Measurements from ENCODE around the gene CCDC85C. TPM values are rescaled to one million over a fixed set of nuclear protein-coding genes. Genes with fewer than 3 reads are reported as not detected.

The CCDC85C gene
- total and polyA plus RNA-seq, 2 of the 8 experiments (the other 6 are each of a cell fraction or from before 2014, with no cell fraction given): 16.8 to 35.8 TPM

DNA sequence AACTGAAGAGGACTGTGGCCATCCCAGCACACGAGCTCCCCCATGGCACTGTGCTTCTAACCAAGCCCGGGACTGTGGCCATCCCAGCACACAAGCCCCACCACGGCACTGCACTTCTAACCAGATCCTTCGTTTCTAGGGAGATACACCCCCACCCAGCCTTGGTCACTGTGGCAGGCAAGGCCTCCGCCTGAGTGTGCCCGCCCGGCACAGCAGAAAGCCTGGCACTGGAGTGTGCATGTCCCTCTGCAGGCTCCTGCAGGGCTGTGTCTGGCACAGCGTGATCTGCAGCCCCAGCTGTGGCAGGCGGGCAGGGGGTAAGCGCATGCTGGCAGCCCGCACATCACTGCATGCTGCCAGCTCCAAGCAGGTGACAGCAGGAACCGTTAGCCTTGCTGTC lies 49.8 kb downstream of the CCDC85C start:
- H4K8ac ChIP-seq (ENCODE audit: extremely low read depth, insufficient read depth, low read length): peak overlapping the region; percentile 35; the same call in 1 of the 2 replicates
- no peak overlapping the region for H2AFZ ChIP-seq (ENCODE audit: low read length)
- no peak for TF ChIP-seq RBBP5 (IDR thresholded peaks at IDR 0.05; ENCODE audit: borderline replicate concordance, low read depth, low read length)
- no peak for TF ChIP-seq POLR2AphosphoS5 (IDR thresholded peaks at IDR 0.05; ENCODE audit: low read depth, low read length)
- no peak for TF ChIP-seq YY1 (IDR thresholded peaks at IDR 0.05; ENCODE audit: low read depth, low read length)
- no peak for TF ChIP-seq TAF7 (optimal IDR thresholded peaks at IDR 0.05; ENCODE audit: borderline replicate concordance, low read depth, low read length)
- TF ChIP-seq SP4 (IDR thresholded peaks at IDR 0.05; ENCODE audit: low read length): no peak
- no peak for TF ChIP-seq CBX5 (IDR thresholded peaks at IDR 0.05; ENCODE audit: low read depth, low read length)
- no peak for TF ChIP-seq BCL11A (IDR thresholded peaks at IDR 0.05; ENCODE audit: low read depth in 2 of 2, low read length in 2 of 2)
- TF ChIP-seq BRCA1 (IDR thresholded peaks at IDR 0.05; ENCODE audit: low read depth, low read length): no peak
- no peak for TF ChIP-seq CTCF (IDR thresholded peaks at IDR 0.05; ENCODE audit: control extremely low read depth in 1 of 3, insufficient read depth in 1 of 3, low read depth in 1 of 3, low read length in 3 of 3)
- TF ChIP-seq EP300 (IDR thresholded peaks at IDR 0.05; ENCODE audit: borderline replicate concordance in 1 of 2, low read depth in 2 of 2, low read length in 2 of 2): no peak
- no peak for TF ChIP-seq CHD1 (IDR thresholded peaks at IDR 0.05; ENCODE audit: low read depth, low read length)
- H3K4ac ChIP-seq (replicated peaks; ENCODE audit: insufficient read length, low read depth, low read length): peak overlapping the region; percentile 47
- H3K79me2 ChIP-seq (ENCODE audit: control insufficient read depth in 1 of 2, insufficient read depth in 2 of 2, low read length in 2 of 2): peaks cover 0 to 39% of the 10 kb centered on the region in 2 experiments; a peak in 2 of 4 replicates
- peaks cover 5 to 20% of the 10 kb centered on the region in 2 experiments for H4K20me1 ChIP-seq (replicated peaks in 1 of 2; ENCODE audit: control insufficient read depth in 1 of 2, insufficient read depth in 2 of 2, low read length in 2 of 2)
- peaks cover 37% of the 10 kb centered on the region for H3K79me1 ChIP-seq (ENCODE audit: low read depth, low read length)
- H4K5ac ChIP-seq (ENCODE audit: insufficient read length, low read depth, low read length): no peak overlapping the region
- H2BK5ac ChIP-seq (ENCODE audit: low read depth, low read length): no peak overlapping the region; the same call in 1 of the 2 replicates
- no peak overlapping the region for H3K18ac ChIP-seq (ENCODE audit: extremely low read depth, low read length)
- 82% methylated on average over 12 of the region's 12 CpGs; no CpG with 5 or more reads in 1 of the 2 experiments for WGBS, 2 experiments (ENCODE audit: extremely low coverage in 1 of 2, insufficient coverage in 1 of 2, insufficient read length in 1 of 2, insufficient replicate concordance in 2 of 2, low coverage in 1 of 2, low lambda C conversion rate in 2 of 2, missing lambda C conversion rate in 1 of 2)
- no peak overlapping the region for H3K9ac ChIP-seq (replicated peaks in 1 of 4; ENCODE audit: extremely low read depth in 1 of 4, low read depth in 3 of 4, low read length in 3 of 4)
- no peak overlapping the region for H2BK12ac ChIP-seq (ENCODE audit: low read depth, low read length)
- ChIA-PET POLR2A (ENCODE audit: partially characterized antibody) (interaction anchor here (1.1 kb wide), 1 partner anchor 9 kb away, joined by 5 read pairs; no protein-coding TSS in a partner anchor), CTCF (ENCODE audit: partially characterized antibody) (interaction anchor here (1.0 to 3.7 kb wide), 4 partner anchors 12 to 76 kb away, joined by 4 to 19 read pairs (median 6); no protein-coding TSS in a partner anchor)
- no peak overlapping the region for H3K27ac ChIP-seq (ENCODE audit: low read depth, low read length)
- H3K36me3 ChIP-seq (ENCODE audit: control insufficient read depth in 2 of 4, insufficient read depth in 4 of 4, low read length in 3 of 4): no peaks in the 10 kb centered on the region
- FAIRE-seq (no peak), DNase-seq (ENCODE audit: low read depth in 1 of 2, low spot score in 2 of 2) (no peak)
- H2BK120ac ChIP-seq (replicated peaks; ENCODE audit: low read depth, low read length): no peak overlapping the region
- H2AK5ac ChIP-seq (ENCODE audit: low read depth, low read length): no peak overlapping the region; the same call in 1 of the 2 replicates
- H3K14ac ChIP-seq (ENCODE audit: insufficient read length): no peak overlapping the region
- H2BK20ac ChIP-seq (ENCODE audit: low read length): no peak overlapping the region
- no peaks in the 10 kb centered on the region for H3K9me3 ChIP-seq (ENCODE audit: insufficient read depth in 2 of 2, low read depth in 1 of 2, low read length in 1 of 2)
- H3K27me3 ChIP-seq (replicated peaks in 1 of 4; ENCODE audit: control insufficient read depth in 3 of 4, extremely low read depth in 1 of 4, insufficient read depth in 3 of 4, low read length in 3 of 4): no peaks in the 10 kb centered on the region
- H2BK15ac ChIP-seq (ENCODE audit: low read length): no peak overlapping the region
- no peak overlapping the region for H4K91ac ChIP-seq (replicated peaks; ENCODE audit: insufficient read length, low read length)
- peaks cover 0 to 7% (median 5%) of the 10 kb centered on the region in 4 experiments; a peak in 5 of 7 replicates for H3K4me1 ChIP-seq (replicated peaks in 1 of 4; ENCODE audit: control insufficient read depth in 3 of 4, insufficient read depth in 4 of 4, low read length in 3 of 4)
- H3K23me2 ChIP-seq (ENCODE audit: low read depth, low read length): peaks cover 2% of the 10 kb centered on the region; the same call in 1 of the 2 replicates
- no peak overlapping the region for H3K4me3 ChIP-seq (ENCODE audit: extremely low read depth in 1 of 4, insufficient read depth in 2 of 4, low read depth in 3 of 4, low read length in 4 of 4)
- no peak overlapping the region for H3K4me2 ChIP-seq (ENCODE audit: insufficient read depth in 1 of 2, low read depth in 2 of 2, low read length in 2 of 2)
- no peak overlapping the region for H3K56ac ChIP-seq (replicated peaks; ENCODE audit: insufficient read length, low read depth, low read length)
- H3K23ac ChIP-seq (ENCODE audit: insufficient read length): no peak overlapping the region

All from H1 (cell line).